GM19238 (cell line): ENCODE results near the gene CNOT1.
"Not testable (repeated sequence)": the region's sequence is repeated elsewhere in the genome, so short reads cannot be mapped to it uniquely, and the experiment has no call there.

ENCODE experiments used
- DNase-seq: peaks from one replicate; pipeline ENCODE4 v3.0.0; 2011; ENCODE audit warnings: low spot score; ENCODE audit not compliant: insufficient read length

Gene CNOT1

DNA sequence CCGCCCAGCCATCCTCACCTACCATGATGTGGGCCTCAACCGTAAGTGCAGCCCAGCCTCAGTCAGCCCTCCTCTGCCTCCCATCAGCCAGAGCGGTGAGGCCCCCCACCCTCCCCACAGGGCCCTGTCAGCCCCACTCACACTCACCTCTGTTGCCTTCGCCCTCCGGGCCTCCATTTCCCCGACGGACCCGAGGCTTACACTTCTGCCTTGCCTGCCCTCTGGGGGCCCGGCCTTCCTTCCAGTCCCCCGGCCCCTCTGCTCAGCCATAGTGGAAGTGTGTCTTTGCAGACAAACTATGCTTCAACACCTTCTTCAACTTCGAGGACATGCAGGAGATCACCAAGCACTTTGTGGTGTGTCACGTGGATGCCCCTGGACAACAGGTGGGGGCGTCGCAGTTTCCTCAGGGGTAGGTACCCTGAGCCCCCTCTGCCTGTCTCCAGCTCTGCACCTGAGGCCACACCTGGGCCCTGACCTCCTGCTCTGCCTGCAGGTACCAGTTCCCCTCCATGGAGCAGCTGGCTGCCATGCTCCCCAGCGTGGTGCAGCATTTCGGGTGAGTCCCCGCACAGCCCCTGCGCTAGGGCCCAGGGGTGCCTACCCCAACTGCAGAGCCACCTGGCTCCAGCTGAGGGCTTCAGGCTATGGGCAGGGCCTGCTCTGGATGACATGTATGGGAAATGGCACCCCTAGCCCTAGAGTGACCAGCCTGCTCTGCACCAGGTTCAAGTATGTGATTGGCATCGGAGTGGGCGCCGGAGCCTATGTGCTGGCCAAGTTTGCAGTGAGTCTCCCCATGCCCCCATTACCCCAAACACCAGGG is 125.5 kb downstream of the CNOT1 start:
- no peak for DNase-seq

DNA sequence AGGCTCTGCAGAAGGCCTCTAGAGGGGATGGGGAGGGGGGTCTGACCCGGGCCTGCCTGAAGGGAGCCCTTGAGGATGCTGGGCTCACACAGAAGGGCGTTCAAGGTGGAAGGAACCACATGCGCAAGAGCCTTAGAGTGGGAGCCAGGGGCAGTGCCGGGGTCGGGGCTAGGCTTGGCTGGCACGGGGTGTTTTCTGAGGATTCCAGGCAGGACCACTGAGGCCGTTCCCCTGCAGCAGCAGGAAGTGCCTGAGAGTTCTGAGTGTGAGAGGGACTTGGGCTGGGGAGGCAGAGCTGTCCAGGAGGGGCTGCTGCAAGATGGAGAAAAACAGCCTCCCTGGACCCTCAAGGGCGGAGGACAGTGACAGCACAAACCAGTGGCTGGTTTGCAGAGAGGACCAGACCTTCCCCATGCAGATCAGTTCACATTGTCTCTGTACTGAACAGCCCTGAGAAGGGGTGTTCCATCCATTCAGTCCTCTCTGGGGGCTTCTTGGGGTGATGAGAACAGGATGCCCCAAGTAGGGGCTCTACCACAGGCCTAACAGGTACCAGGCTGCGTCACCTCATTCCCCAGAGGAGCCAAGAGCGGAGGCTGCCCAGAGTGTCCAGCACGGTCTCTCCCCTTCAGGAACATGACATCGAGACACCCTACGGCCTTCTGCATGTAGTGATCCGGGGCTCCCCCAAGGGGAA is 126.3 kb downstream of the CNOT1 start:
- DNase-seq, result no peak

- no peak for DNase-seq
Measured at GRCh38 chr16:58502217-58502921, 127.3 kb downstream of the CNOT1 start.

DNA sequence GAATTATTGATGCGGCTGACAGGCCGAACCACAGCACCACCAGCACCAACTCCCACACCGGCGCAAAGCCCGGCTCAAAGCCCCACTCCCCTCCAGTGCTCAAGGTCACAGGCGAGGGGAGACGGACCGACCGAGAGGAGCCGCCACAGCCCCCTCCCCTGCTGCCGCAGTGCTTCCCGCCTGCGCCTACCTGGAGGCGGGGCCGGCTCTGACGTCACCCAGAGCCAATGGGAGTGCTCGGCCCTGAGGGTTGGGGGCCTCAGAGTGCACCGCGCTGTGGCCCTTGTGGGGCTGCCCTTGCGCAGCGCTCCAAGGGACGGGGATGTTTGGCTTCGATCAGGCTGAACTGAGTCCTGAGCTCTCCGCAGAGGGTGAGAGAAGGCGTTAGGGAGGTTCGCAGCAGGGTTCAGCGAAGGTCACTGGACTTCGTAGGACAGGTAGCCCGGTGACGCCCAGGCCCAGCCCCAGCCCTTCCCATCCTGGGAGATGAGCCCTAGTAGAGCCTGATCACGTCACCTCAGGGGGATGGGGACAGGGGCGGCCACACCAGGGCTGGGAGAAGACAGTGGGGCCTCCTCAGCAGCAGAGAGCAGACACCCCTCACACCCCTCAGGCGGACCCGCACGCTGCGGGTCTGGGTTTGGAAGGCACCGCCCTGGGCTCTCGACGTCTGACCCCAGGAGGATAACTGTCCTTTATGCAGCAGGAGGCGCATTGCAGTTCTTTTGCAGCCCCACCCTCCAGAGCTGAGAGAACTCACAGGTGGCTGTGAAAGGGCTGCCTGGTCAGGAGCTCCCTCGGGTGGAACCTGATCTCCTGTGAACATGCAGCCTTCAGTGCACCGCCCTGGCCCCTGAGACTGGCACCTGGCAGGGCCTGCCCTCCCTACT is 128.1 kb downstream of the CNOT1 start:
- DNase-seq, result no peak

- DNase-seq, result no peak
Measured at GRCh38 chr16:58500430-58501241, 129.0 kb downstream of the CNOT1 start.

DNA sequence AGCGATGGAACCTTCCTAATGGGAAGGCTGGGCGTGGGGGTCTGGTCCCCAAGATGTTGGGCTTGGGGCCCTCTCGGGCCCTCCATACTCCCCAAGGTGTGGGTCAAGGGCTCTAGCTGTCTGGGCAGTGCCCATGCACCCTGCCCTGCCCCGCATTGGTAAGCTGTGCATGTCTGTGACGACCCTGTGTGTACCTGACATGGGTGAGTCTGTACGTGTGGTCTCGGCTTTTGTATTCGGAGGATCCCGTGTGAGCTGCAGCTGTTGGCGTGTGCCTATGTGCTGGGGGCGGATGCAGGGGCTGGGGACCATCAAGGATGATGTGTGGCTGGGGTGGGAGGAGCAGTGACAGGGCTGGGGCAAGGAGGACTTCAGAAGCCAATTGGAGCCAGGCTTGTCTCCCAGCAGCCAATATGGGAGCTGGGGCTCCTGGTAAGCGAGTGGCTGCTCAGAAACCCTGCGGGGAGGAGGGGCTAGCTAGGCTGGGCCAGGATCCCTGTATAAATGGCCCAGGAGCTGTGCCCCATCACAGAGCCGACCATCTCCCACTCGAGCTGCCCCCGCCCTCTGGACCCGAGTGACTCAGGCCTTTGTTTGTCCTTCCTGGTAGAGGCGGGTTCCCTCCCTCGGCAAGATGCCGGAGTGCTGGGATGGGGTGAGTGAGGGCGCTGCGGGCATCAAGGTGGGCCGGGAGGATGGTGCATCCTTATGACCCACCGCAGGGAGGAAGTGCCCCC is 129.8 kb downstream of the CNOT1 start, which contains the start of gene NDRG4:
NDRG4 (plus strand) TSS at position 529 of the 737 bp plus-strand sequence; CDS start at position 635, 106 bp downstream.
- DNase-seq, result no peak

DNA sequence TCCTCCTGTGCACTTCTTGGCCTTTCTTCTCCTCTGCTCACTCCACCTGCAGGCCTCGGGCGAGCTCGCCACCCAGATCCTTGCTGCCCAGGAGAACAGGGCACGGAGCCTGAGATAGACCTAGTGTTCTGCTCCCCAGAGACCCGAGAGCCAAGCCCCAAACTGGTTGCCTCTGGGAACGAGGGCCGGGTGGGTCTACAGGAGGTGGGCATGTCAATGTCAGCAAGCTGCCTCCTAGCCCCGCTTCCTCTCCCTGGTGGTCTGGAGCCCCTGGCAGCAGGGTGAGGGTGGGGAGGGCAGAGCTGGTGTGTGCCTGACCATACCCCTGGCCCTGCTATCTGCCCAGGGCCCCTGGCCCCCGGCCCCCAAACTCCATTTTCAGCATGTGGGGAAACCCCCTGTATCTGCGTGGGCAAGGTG is 130.5 kb downstream of the CNOT1 start:
- DNase-seq, result no peak

- DNase-seq, result no peak
Measured at GRCh38 chr16:58498341-58499091, 131.1 kb downstream of the CNOT1 start.

- no peak for DNase-seq
Measured at GRCh38 chr16:58497935-58498334, 131.7 kb downstream of the CNOT1 start.

DNA sequence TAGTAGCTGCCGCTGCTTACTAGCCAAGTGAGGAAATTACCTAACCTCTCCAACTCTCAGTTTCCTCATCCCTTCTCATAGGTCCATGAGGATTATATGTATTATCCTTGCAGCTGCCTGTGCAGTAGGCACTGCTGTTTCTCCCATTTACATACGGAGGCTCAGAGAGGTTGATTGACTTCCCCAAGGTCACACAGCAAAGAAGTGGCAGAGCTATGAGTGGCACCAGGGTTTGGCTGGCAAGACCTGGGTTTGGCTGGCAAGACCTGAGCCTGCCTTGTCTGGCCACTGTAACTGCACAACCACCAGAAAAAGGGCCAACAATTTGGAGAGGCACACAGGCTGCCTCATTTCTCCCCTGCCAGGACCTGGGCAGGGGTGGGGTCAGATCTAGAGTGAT is 132.2 kb downstream of the CNOT1 start:
- DNase-seq, result no peak

DNA sequence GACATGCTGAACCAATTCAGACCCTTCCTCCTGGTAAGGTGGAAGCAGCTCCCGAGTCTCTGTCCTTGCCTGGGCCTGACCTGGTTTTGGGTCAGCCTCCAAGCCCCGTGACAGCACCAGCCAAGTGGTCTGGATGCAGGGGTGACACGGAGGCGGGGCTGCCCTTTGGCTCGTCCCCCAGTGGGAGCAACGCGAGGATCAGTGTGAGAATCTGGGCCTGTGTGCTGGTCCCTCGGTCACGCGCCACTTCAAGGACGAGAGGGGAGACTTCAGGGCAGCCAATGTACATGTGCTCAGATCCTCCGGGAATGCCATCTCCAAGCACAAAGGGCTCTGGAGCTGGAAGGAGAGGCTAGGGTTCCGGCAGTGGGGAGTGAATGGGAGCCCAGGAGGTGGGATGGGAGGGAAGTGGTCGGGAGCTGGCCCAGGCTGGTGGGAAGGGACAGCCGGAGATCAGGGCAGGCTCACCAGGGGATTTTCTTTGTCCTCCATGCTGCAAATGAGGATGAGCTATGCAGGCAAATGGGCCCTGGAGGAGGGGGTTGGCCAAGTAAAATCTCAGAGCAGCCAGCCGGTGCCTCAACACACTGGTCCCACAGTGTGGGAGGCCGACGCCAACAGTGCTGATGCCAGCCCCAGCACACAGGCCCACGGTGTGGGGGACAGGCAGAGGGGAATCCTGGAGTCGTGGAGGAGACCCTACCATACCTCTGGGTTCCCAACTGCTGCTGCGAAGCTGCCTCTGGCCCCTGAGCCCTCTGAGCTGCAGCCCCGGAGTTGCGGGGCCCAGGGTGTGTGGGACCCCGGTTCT is 133.9 kb downstream of the CNOT1 start:
- no peak for DNase-seq

DNA sequence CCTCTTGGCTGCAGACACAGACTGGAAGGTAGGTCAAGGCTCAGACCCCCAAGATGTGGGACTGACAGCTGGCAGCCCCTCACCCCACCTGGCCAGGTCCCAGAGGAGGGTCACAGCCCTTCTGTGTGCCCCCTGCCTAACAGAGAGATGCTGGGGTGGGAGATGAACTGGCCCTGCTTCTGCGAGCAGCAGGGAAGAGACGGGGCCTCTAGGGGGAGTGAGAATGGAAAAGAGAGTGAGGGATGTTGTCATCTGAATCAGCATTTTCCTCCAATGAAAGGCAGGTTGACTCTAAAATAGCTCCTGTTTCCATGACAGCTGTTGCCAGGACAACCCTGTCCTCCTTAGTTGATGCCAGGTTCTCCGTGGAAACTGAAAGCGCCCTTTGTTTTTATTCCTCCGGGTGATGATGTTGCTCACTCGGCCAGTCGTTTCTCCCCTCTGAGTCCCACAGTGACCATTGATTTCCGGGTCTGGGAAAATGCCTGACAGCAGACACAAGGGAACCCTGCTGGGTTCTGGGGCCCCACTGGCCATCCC is 134.6 kb downstream of the CNOT1 start:
- peak; percentile 75 for DNase-seq

GRCh38 chr16:58493756-58494431 is 135.7 kb downstream of the CNOT1 start:
- DNase-seq, result no peak

DNA sequence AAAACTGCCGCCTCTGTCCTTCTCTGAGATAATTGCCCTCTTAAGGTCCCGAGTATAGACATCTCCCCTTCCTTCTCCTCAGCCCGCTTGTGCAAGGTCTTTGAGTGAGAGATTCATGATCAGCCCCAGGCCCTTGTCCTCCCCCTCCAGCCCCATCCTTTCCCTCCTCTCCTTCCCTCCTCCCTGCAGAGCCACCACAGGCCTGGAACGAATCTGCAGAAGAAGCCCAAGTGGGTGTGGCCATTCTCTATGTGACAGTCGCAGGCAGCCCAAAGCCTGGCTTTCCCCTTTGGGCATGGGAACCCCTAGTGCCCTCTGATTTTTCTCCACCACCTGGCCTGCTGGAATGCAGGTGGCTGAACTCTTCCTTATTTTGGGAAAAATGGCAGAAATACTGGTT is 136.9 kb downstream of the CNOT1 start:
- no peak for DNase-seq

DNA sequence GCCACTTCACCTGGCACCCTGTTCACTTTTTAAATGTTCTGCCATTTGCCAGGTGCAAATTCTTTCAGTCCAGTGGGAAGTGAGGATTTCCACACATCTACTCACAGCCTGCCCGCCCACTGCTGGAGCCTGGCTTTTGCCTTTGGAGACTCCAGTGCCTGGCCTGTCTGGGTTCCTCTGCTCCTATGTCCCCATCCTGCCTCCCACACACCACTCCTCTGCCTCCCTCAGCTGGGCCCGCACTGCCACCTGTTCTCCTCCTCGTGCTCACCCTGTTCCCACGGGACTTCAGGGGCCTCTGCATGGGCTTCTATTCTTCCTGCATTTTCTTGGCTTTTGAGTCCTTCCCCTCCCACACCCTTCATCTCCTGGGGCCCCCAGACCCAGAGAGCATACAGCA is 137.6 kb downstream of the CNOT1 start:
- DNase-seq, result no peak

DNA sequence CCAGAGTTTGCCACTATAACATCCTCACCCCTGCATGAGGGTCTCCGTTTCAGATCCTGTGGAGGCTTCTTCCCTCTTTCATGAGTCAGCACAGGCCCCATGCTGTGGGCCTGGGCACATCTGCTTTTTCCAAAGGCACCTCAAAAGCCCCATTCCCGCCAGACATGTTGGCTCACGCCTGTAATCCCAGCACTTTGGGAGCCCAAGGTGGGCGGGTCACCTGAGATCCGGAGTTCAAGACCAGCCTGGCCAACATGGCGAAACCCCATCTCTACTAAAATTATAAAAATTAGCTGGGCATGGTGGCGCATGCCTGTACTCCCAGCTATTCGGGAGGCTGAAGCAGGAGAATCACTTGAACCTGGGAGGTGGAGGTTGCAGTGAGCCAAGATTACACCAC is 139.1 kb downstream of the CNOT1 start:
- not testable (repeated sequence) for DNase-seq

- no peak for DNase-seq
Measured at GRCh38 chr16:58490065-58490464, 139.6 kb downstream of the CNOT1 start.
